ENCODE results near the gene TTC28. TPM values are rescaled to one million over a fixed set of nuclear protein-coding genes. Genes with fewer than 3 reads are reported as not detected.

The TTC28 gene
- polyA plus RNA-seq, 1 donor from 2014 or later: 14.8 TPM

DNA sequence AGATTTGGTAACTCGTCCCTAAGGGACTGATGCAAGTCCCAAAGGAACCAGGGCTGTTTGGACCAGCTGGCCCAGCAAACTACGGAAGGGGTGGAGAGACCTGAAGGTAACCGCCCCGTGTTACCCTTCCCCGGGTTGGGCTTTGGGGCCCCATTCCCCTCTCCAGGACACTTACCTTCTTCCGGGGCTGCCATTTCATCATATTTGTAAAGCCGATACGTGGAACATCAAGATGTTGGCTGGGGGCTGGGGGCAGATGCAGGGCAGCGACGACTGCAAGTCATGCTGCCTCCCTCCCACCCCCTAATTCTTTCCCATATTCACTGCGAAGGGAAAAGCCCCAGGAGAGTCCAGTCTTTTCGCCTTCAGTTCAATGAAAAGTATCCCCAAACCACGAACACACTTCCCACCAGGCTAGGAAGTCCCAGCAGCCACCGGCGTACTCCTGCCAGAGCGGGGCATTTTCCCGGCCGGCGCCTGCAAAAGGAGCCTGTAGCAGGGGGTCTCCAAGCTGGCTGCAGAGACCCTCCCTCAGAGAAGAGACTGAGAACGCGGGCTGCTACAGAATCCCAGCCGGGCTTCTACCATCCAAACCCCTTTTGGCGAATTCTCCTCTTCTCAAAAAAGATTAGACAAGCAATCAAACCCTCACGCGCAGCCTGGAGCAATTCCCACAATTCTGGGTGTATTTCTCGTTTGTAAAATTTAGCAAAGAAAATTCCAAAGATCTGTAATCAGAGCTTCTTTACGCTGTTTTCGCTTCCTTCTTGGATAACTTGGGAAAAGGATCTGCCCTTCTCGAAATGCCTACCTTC, 236.7 kb downstream of the TTC28 start:
- no peaks in the 10 kb centered on the region for H3K9me2 ChIP-seq (ENCODE audit: insufficient read depth, low read length)
- no peaks in the 10 kb centered on the region for H4K20me1 ChIP-seq (ENCODE audit: insufficient read depth)
- peak overlapping the region; percentile 76 for H3K27ac ChIP-seq (ENCODE audit: low read length)
- peak overlapping the region; percentile 79 for H3K9ac ChIP-seq (ENCODE audit: low read length)
- peak overlapping the region; percentile 89 for H3K4me2 ChIP-seq (ENCODE audit: low read length)
- H3K27me3 ChIP-seq (ENCODE audit: insufficient read depth, low read depth, low read length): no peaks in the 10 kb centered on the region
- no peaks in the 10 kb centered on the region for H3F3A ChIP-seq (ENCODE audit: insufficient read depth, low read length, poor library complexity, severe bottlenecking)
- H2AFZ ChIP-seq (ENCODE audit: low read depth, low read length): no peak overlapping the region
- TF ChIP-seq MXI1 (conservative IDR thresholded peaks at IDR 0.05; ENCODE audit: poor library complexity, severe bottlenecking) (peak; percentile 12), EP300 (conservative IDR thresholded peaks at IDR 0.05; ENCODE audit: poor library complexity, severe bottlenecking) (no peak)
- H3K9me3 ChIP-seq (ENCODE audit: low read length): no peaks in the 10 kb centered on the region
- no peaks in the 10 kb centered on the region for H3K36me3 ChIP-seq (ENCODE audit: insufficient read depth, low read length)
- H3K4me3 ChIP-seq (ENCODE audit: low read length): peak overlapping the region; percentile 79
- peaks cover 58% of the 10 kb centered on the region for H3K79me2 ChIP-seq (replicated peaks; ENCODE audit: insufficient read depth, low read length)

GRCh38 chr22:28442264-28442710, 237.4 kb downstream of the TTC28 start:
- H3K36me3 ChIP-seq (ENCODE audit: insufficient read depth, low read length): no peaks in the 10 kb centered on the region
- H3K27me3 ChIP-seq (ENCODE audit: insufficient read depth, low read depth, low read length): no peaks in the 10 kb centered on the region
- H3K9me3 ChIP-seq (ENCODE audit: low read length): no peaks in the 10 kb centered on the region
- peak overlapping the region; percentile 79 for H3K9ac ChIP-seq (ENCODE audit: low read length)
- peak overlapping the region; percentile 79 for H3K4me3 ChIP-seq (ENCODE audit: low read length)
- H3K9me2 ChIP-seq (ENCODE audit: insufficient read depth, low read length): no peaks in the 10 kb centered on the region
- no peaks in the 10 kb centered on the region for H3F3A ChIP-seq (ENCODE audit: insufficient read depth, low read length, poor library complexity, severe bottlenecking)
- H3K4me2 ChIP-seq (ENCODE audit: low read length): peak overlapping the region; percentile 89
- peak overlapping the region; percentile 76 for H3K27ac ChIP-seq (ENCODE audit: low read length)
- peak overlapping the region; percentile 2 for H2AFZ ChIP-seq (ENCODE audit: low read depth, low read length)
- peaks cover 65% of the 10 kb centered on the region for H3K79me2 ChIP-seq (replicated peaks; ENCODE audit: insufficient read depth, low read length)
- TF ChIP-seq RAD21 (conservative IDR thresholded peaks at IDR 0.05) (peak; percentile 81), EP300 (conservative IDR thresholded peaks at IDR 0.05; ENCODE audit: poor library complexity, severe bottlenecking) (no peak), EZH2 (IDR thresholded peaks at IDR 0.05; ENCODE audit: borderline replicate concordance, insufficient read depth, low read length, poor library complexity, severe bottlenecking) (no peak), MXI1 (conservative IDR thresholded peaks at IDR 0.05; ENCODE audit: poor library complexity, severe bottlenecking) (peak; percentile 24), TAF1 (IDR thresholded peaks at IDR 0.05; ENCODE audit: low read depth) (no peak), POLR2AphosphoS5 (IDR thresholded peaks at IDR 0.05) (peak; percentile 29), REST (IDR thresholded peaks at IDR 0.05; ENCODE audit: borderline replicate concordance) (no peak), CTCF (IDR thresholded peaks at IDR 0.05; ENCODE audit: poor library complexity, severe bottlenecking) (peak; percentile 82), SMC3 (conservative IDR thresholded peaks at IDR 0.05; ENCODE audit: poor library complexity) (peak; percentile 79)
- H4K20me1 ChIP-seq (ENCODE audit: insufficient read depth): no peaks in the 10 kb centered on the region

All from neural cell (in vitro differentiated cells).